Fibroblast of the conjunctiva (primary cell): Measurements from ENCODE around the gene B9D2.
A peak's percentile ranks its signal among the peaks of the same experiment; 100 is the strongest.

ENCODE experiments used
- DNase-seq: peaks from one replicate; pipeline ENCODE4 v3.0.0-alpha.2; 2010; ENCODE audit warnings: low read depth

B9D2 gene

GRCh38 chr19:41327576-41328156, 36.3 kb downstream of the B9D2 start:
- no peak for DNase-seq

GRCh38 chr19:41327076-41327575, 36.8 kb downstream of the B9D2 start:
- DNase-seq = no peak

GRCh38 chr19:41325947-41326706, 37.8 kb downstream of the B9D2 start:
- no peak for DNase-seq

- DNase-seq = no peak
These were observed 38.4 kb downstream of the B9D2 start for GRCh38 chr19:41325640-41325946.

- peak; percentile 44 for DNase-seq
These were observed 38.9 kb downstream of the B9D2 start for GRCh38 chr19:41324921-41325639.

- no peak for DNase-seq
These were observed 39.7 kb downstream of the B9D2 start for GRCh38 chr19:41324231-41324702.

- peak; percentile 88 for DNase-seq
These were observed 40.4 kb downstream of the B9D2 start for GRCh38 chr19:41323430-41324125.

GRCh38 chr19:41323023-41323422, 40.9 kb downstream of the B9D2 start:
- no peak for DNase-seq

GRCh38 chr19:41322451-41322850, 41.5 kb downstream of the B9D2 start:
- DNase-seq = no peak

- no peak for DNase-seq
These were observed 42.2 kb downstream of the B9D2 start for GRCh38 chr19:41321600-41322270.

GRCh38 chr19:41321204-41321599, 42.7 kb downstream of the B9D2 start:
- DNase-seq = no peak

- DNase-seq = no peak
These were observed 43.4 kb downstream of the B9D2 start for GRCh38 chr19:41320568-41320967.

- no peak for DNase-seq
These were observed 43.8 kb downstream of the B9D2 start for GRCh38 chr19:41320185-41320518.

GRCh38 chr19:41319500-41320184, 44.3 kb downstream of the B9D2 start:
- DNase-seq = no peak

GRCh38 chr19:41318696-41319499, 45.1 kb downstream of the B9D2 start:
- DNase-seq = no peak

GRCh38 chr19:41316306-41316920, 47.5 kb downstream of the B9D2 start:
- DNase-seq = no peak

GRCh38 chr19:41311613-41312012, 52.3 kb downstream of the B9D2 start:
- no peak for DNase-seq

GRCh38 chr19:41311072-41311471, 52.9 kb downstream of the B9D2 start:
- no peak for DNase-seq

- peak; percentile 76 for DNase-seq
These were observed 53.7 kb downstream of the B9D2 start, which contains the start of gene CCDC97 for GRCh38 chr19:41310033-41310831. Gene CCDC97, plus strand, starts transcription at chr19:41310172. Its CDS starts 139 bp downstream, at chr19:41310311.
